MM.1S (cell line): ENCODE results near the gene DCAF11.

ENCODE experiments used
- DNase-seq: peaks from one replicate; pipeline ENCODE4 v3.0.0-alpha.2; 2015
- H2AFZ ChIP-seq: fragments of 300-600 bp; sonication (generic); 2 replicates; pipeline ENCODE4 v1.6.0; 2016; ENCODE audit warnings: antibody characterized with exemption, low read length
- H3F3A ChIP-seq: fragments of 300-600 bp; sonication (generic); 2 replicates; pipeline ENCODE4 v1.6.1; 2016; ENCODE audit warnings: mild to moderate bottlenecking, antibody characterized with exemption, low read length, moderate library complexity, mixed read lengths; ENCODE audit not compliant: insufficient read depth
- H3K27ac ChIP-seq: fragments of 300-600 bp; sonication (generic); 2 replicates; pipeline ENCODE4 v1.5.1; 2016; ENCODE audit warnings: mild to moderate bottlenecking, low read length
- H3K27me3 ChIP-seq: fragments of 300-600 bp; sonication (generic); replicated peaks from 2 replicates; pipeline ENCODE4 v1.6.0; 2016; ENCODE audit warnings: low read length; ENCODE audit not compliant: insufficient read depth
- H3K36me3 ChIP-seq: fragments of 300-600 bp; sonication (generic); replicated peaks from 2 replicates; pipeline ENCODE4 v1.6.1; 2016; ENCODE audit warnings: mild to moderate bottlenecking, low read length, mixed read lengths; ENCODE audit not compliant: insufficient read depth
- H3K4me1 ChIP-seq: fragments of 300-600 bp; sonication (generic); 2 replicates; pipeline ENCODE4 v1.6.1; 2016; ENCODE audit warnings: low read length, mixed read lengths
- H3K4me2 ChIP-seq: fragments of 300-600 bp; sonication (generic); 2 replicates; pipeline ENCODE4 v1.6.0; 2016; ENCODE audit warnings: low read depth, low read length
- H3K4me3 ChIP-seq: fragments of 300-600 bp; sonication (generic); 2 replicates; pipeline ENCODE4 v1.5.1; 2016; ENCODE audit warnings: low read length, mixed read lengths
- H3K79me2 ChIP-seq: fragments of 300-600 bp; sonication (generic); 2 replicates; pipeline ENCODE4 v1.6.1; 2016; ENCODE audit warnings: mixed run types, low read length, mixed read lengths
- H3K9ac ChIP-seq: fragments of 300-600 bp; sonication (generic); 2 replicates; pipeline ENCODE4 v1.6.1; 2016; ENCODE audit warnings: low read length, mixed read lengths
- H3K9me2 ChIP-seq: fragments of 300-600 bp; sonication (generic); replicated peaks from 2 replicates; pipeline ENCODE4 v1.6.1; 2016; ENCODE audit warnings: mild to moderate bottlenecking, low read length, mixed read lengths; ENCODE audit not compliant: insufficient read depth
- H3K9me3 ChIP-seq: fragments of 300-600 bp; sonication (generic); replicated peaks from 2 replicates; pipeline ENCODE4 v1.6.1; 2016; ENCODE audit warnings: mild to moderate bottlenecking, low read length, mixed read lengths; ENCODE audit not compliant: insufficient read depth
- H4K20me1 ChIP-seq: fragments of 300-600 bp; sonication (generic); 2 replicates; pipeline ENCODE4 v1.6.1; 2016; ENCODE audit warnings: mild to moderate bottlenecking, low read length, moderate library complexity, mixed read lengths; ENCODE audit not compliant: insufficient read depth
- EZH2 ChIP-seq: fragments of 300-600 bp; sonication (generic); optimal IDR thresholded peaks from 2 replicates; pipeline ENCODE3; 2017; ENCODE audit warnings: low read depth, mild to moderate bottlenecking, antibody characterized with exemption, low read length, mixed read lengths
- EZH2phosphoT487 ChIP-seq: fragments of 300-600 bp; sonication (generic); IDR thresholded peaks from 2 replicates; pipeline ENCODE4 v1.6.1; 2018; ENCODE audit warnings: antibody characterized with exemption, low read length
- TF ChIP-seq, protein P1 (sequence below): fragments of 300-600 bp; sonication (generic); IDR thresholded peaks from 2 replicates; pipeline ENCODE4 v1.5.1; 2016; ENCODE audit warnings: antibody characterized with exemption, low read length, mixed read lengths

The DCAF11 gene

GRCh38 chr14:24080142-24080530, 34.4 kb upstream of the DCAF11 start:
- H3K4me3 ChIP-seq: no peak overlapping the region
- no peaks in the 10 kb centered on the region for H4K20me1 ChIP-seq
- no peak for DNase-seq
- no peak overlapping the region for H2AFZ ChIP-seq
- no peak overlapping the region for H3K27ac ChIP-seq
- H3K79me2 ChIP-seq: no peaks in the 10 kb centered on the region
- no peaks in the 10 kb centered on the region for H3K9me3 ChIP-seq
- peaks cover 12% of the 10 kb centered on the region for H3K4me1 ChIP-seq
- H3F3A ChIP-seq: no peaks in the 10 kb centered on the region
- no peak overlapping the region for H3K9ac ChIP-seq
- no peaks in the 10 kb centered on the region for H3K27me3 ChIP-seq
- no peak overlapping the region for H3K4me2 ChIP-seq
- no peaks in the 10 kb centered on the region for H3K9me2 ChIP-seq
- TF ChIP-seq, protein P1, sequence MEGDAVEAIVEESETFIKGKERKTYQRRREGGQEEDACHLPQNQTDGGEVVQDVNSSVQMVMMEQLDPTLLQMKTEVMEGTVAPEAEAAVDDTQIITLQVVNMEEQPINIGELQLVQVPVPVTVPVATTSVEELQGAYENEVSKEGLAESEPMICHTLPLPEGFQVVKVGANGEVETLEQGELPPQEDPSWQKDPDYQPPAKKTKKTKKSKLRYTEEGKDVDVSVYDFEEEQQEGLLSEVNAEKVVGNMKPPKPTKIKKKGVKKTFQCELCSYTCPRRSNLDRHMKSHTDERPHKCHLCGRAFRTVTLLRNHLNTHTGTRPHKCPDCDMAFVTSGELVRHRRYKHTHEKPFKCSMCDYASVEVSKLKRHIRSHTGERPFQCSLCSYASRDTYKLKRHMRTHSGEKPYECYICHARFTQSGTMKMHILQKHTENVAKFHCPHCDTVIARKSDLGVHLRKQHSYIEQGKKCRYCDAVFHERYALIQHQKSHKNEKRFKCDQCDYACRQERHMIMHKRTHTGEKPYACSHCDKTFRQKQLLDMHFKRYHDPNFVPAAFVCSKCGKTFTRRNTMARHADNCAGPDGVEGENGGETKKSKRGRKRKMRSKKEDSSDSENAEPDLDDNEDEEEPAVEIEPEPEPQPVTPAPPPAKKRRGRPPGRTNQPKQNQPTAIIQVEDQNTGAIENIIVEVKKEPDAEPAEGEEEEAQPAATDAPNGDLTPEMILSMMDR: no peak
- TF ChIP-seq EZH2phosphoT487: no peak
- TF ChIP-seq EZH2: no peak
- H3K36me3 ChIP-seq: no peaks in the 10 kb centered on the region

GRCh38 chr14:24080888-24081738, 33.5 kb upstream of the DCAF11 start:
- Histone ChIP-seq H3K27me3 (no peaks in the 10 kb centered on the region), H3K4me3 (peak overlapping the region; percentile 56), H3K9me3 (no peaks in the 10 kb centered on the region), H2AFZ (0 out of 2 replicates have a peak overlapping the region, but pooled peaks have one; percentile 35), H3K4me2 (peak overlapping the region; percentile 77; the same call in 1 of the 2 replicates), H3K27ac (no peak overlapping the region), H3F3A (no peaks in the 10 kb centered on the region), H3K36me3 (no peaks in the 10 kb centered on the region), H3K9me2 (no peaks in the 10 kb centered on the region), H3K4me1 (peaks cover 8% of the 10 kb centered on the region), H4K20me1 (no peaks in the 10 kb centered on the region), H3K79me2 (no peaks in the 10 kb centered on the region), H3K9ac (peak overlapping the region; percentile 29; the same call in 1 of the 2 replicates)
- peak; percentile 47 for DNase-seq
- TF ChIP-seq EZH2 (no peak), EZH2phosphoT487 (no peak)
- TF ChIP-seq, protein P1: no peak

DNA sequence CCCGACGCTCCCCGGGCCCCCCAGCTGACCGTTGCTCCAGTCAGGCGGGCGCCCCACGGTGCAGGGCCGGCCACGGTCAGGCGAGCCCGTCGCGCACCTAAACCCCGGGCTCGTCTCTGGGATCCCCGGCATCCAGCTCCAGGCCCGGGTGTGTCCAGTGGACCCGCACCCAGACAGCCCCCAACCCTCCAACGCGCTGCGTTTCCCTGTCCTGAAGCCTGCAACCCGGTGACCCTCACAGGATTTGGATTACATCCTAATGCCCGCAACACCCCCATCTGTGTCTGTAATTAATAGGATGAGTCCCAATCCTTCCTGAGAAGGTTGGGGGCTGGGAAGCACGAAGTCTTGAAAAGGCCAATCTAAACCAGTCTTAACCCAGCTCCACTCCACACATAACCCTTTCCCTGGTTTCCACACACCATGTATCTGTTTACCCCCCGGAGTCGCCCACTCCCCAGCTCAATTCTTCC, 32.8 kb upstream of the DCAF11 start:
- no peaks in the 10 kb centered on the region for H3K9me3 ChIP-seq
- H3F3A ChIP-seq: no peaks in the 10 kb centered on the region
- no peaks in the 10 kb centered on the region for H3K9me2 ChIP-seq
- H3K79me2 ChIP-seq: no peaks in the 10 kb centered on the region
- no peaks in the 10 kb centered on the region for H4K20me1 ChIP-seq
- peak overlapping the region; percentile 56; the same call in 1 of the 2 replicates for H3K4me3 ChIP-seq
- no peaks in the 10 kb centered on the region for H3K36me3 ChIP-seq
- peak overlapping the region; percentile 29; the same call in 1 of the 2 replicates for H3K9ac ChIP-seq
- no peak overlapping the region for H3K27ac ChIP-seq
- H3K4me2 ChIP-seq: peak overlapping the region; percentile 45; the same call in 1 of the 2 replicates
- TF ChIP-seq EZH2phosphoT487 (no peak), EZH2 (no peak)
- TF ChIP-seq, protein P1: no peak
- peaks cover 8% of the 10 kb centered on the region for H3K4me1 ChIP-seq
- no peak for DNase-seq
- no peaks in the 10 kb centered on the region for H3K27me3 ChIP-seq
- H2AFZ ChIP-seq: 0 out of 2 replicates have a peak overlapping the region, but pooled peaks have one; percentile 42
